GM12878 (cell line): ENCODE results near the gene KIRREL3. TPM values are rescaled to one million over a fixed set of nuclear protein-coding genes. Genes with fewer than 3 reads are reported as not detected.
A peak's percentile ranks its signal among the peaks of the same experiment; 100 is the strongest.

Source experiments
- ATAC-seq: fragments of 200-7000 bp; cut with Tn5 transposase; 3 replicates; pipeline ENCODE4 v1.9.1; 2020; ENCODE audit warnings: mild to moderate bottlenecking, moderate library complexity
- BruUV-seq: library from RNA; stranded (reverse); fragments of 400-500 nt; replicated peaks from 2 replicates; lab custom pipeline; 2021; lab: Mats Ljungman, UMichigan
- CTCF ChIA-PET: fragments of 300-600 bp; sonication (Branson Sonifier 250); formaldehyde crosslinking; extraction: SDS; loops from one replicate; lab custom pipeline; 2021; ENCODE audit warnings: inconsistent platforms; lab: Yijun Ruan, JAX
- POLR2A ChIA-PET: fragments of 350-600 bp; formaldehyde crosslinking; extraction: SDS; loops from one replicate; lab custom pipeline; 2021; ENCODE audit warnings: inconsistent platforms; lab: Charles Lee
- RAD21 ChIA-PET: fragments of 300-600 bp; sonication (Branson Sonifier 250); formaldehyde crosslinking; loops from one replicate; lab custom pipeline; 2023; ENCODE audit warnings: antibody characterized with exemption; ENCODE audit not compliant: unreplicated experiment; lab: Charles Lee
- SMC1A ChIA-PET: fragments of 300-600 bp; sonication (Branson Sonifier 250); formaldehyde crosslinking; loops from one replicate; lab custom pipeline; 2023; ENCODE audit not compliant: unreplicated experiment, uncharacterized antibody; lab: Charles Lee
- DNase-seq: peaks from one replicate; pipeline ENCODE4 v3.0.0-alpha.2; 2011; ENCODE audit warnings: low read depth, low spot score
- FAIRE-seq: peaks from 3 replicates; lab custom pipeline; 2011; peaks lifted over from hg19 to GRCh38; lab: Jason Lieb, UNC
- H2AFZ ChIP-seq: 2 replicates; pipeline ENCODE4 v1.6.0; 2011; ENCODE audit warnings: low read depth, low read length, control low read depth; ENCODE audit not compliant: control insufficient read depth
- H3K27ac ChIP-seq: 2 replicates; pipeline ENCODE4 v1.5.1; 2011; ENCODE audit warnings: control low read depth; ENCODE audit not compliant: control insufficient read depth, insufficient read depth
- H3K27me3 ChIP-seq, 2 experiments: replicated peaks in 1 of 2; 2 replicates each; pipeline versions ENCODE4 v1.6.0 to v1.6.1; 2011; ENCODE audit warnings: low read length in 1 of 2; ENCODE audit not compliant: control insufficient read depth in 2 of 2, insufficient read depth in 2 of 2
- H3K36me3 ChIP-seq, 2 experiments: 2 replicates each; pipeline ENCODE4 v1.5.1; 2011; ENCODE audit warnings: low read length in 1 of 2; ENCODE audit not compliant: control insufficient read depth in 2 of 2, insufficient read depth in 2 of 2
- H3K4me1 ChIP-seq: 2 replicates; pipeline ENCODE4 v1.6.1; 2011; ENCODE audit warnings: mild to moderate bottlenecking, low read length, moderate library complexity, mixed read lengths; ENCODE audit not compliant: control insufficient read depth, insufficient read depth
- H3K4me2 ChIP-seq: 2 replicates; pipeline ENCODE4 v1.6.0; 2011; ENCODE audit warnings: control low read depth; ENCODE audit not compliant: control insufficient read depth, insufficient read depth
- H3K4me3 ChIP-seq: fragments of 200-600 bp; sonication (generic); 2 replicates; pipeline ENCODE4 v1.5.1; 2016
- H3K79me2 ChIP-seq: 2 replicates; pipeline ENCODE4 v1.6.0; 2011; ENCODE audit warnings: low read length; ENCODE audit not compliant: control insufficient read depth, insufficient read depth
- H3K9ac ChIP-seq: 2 replicates; pipeline ENCODE4 v1.8.0; 2011; ENCODE audit warnings: low read length, control low read depth, mixed read lengths; ENCODE audit not compliant: control insufficient read depth, insufficient read depth
- H3K9me3 ChIP-seq: replicated peaks from 3 replicates; pipeline ENCODE4 v1.5.1; 2011; ENCODE audit warnings: mild to moderate bottlenecking, low read length; ENCODE audit not compliant: control insufficient read depth, insufficient read depth
- H4K20me1 ChIP-seq: 2 replicates; pipeline ENCODE4 v1.6.0; 2011; ENCODE audit not compliant: control insufficient read depth, insufficient read depth
- BCL3 ChIP-seq: IDR thresholded peaks from 2 replicates; pipeline ENCODE4 v1.6.1; 2011; ENCODE audit warnings: borderline replicate concordance, low read depth, mild to moderate bottlenecking, moderate library complexity, low read length; ENCODE audit not compliant: insufficient read depth, poor library complexity, severe bottlenecking
- BHLHE40 ChIP-seq, 2 experiments: fragments of 450-650 bp in 1 of 2; IDR thresholded peaks; 2 replicates each; pipeline ENCODE4 v1.6.1; 2011 to 2017; ENCODE audit warnings: low read depth in 2 of 2, borderline replicate concordance in 1 of 2, improper control_type of control experiment in 1 of 2, low read length in 1 of 2, mild to moderate bottlenecking in 1 of 2
- CBFB ChIP-seq: IDR thresholded peaks from 2 replicates; pipeline ENCODE4 v1.6.1; 2016; ENCODE audit warnings: antibody characterized with exemption, low read depth
- EED ChIP-seq: sonication (generic); IDR thresholded peaks from 2 replicates; pipeline ENCODE4 v1.6.1; 2016; ENCODE audit warnings: antibody characterized with exemption, low read depth
- EP300 ChIP-seq, 2 experiments: fragments of 150-350 bp in 1 of 2; IDR thresholded peaks; 2 replicates each; pipeline ENCODE4 v1.6.1; 2011 to 2012; ENCODE audit warnings: low read depth in 2 of 2, low read length in 2 of 2, borderline replicate concordance in 1 of 2, improper control_type of control experiment in 1 of 2, inconsistent platforms in 1 of 2; ENCODE audit not compliant: control insufficient read depth in 1 of 2
- EZH2 ChIP-seq: IDR thresholded peaks from 2 replicates; pipeline ENCODE4 v1.6.1; 2012; ENCODE audit warnings: low read depth, mild to moderate bottlenecking, control low read depth, inconsistent platforms, low read length, borderline replicate concordance; ENCODE audit not compliant: control insufficient read depth
- HCFC1 ChIP-seq: fragments of 150-350 bp; IDR thresholded peaks from 2 replicates; pipeline ENCODE4 v1.6.1; 2014; ENCODE audit warnings: low read length
- NBN ChIP-seq: fragments of 450-650 bp; IDR thresholded peaks from 2 replicates; pipeline ENCODE4 v1.6.1; 2016
- NFIC ChIP-seq: IDR thresholded peaks from 2 replicates; pipeline ENCODE4 v1.6.1; 2012; ENCODE audit warnings: low read depth, mild to moderate bottlenecking, inconsistent platforms, low read length, moderate library complexity
- RBBP5 ChIP-seq: fragments of 200-600 bp; sonication (generic); conservative IDR thresholded peaks from 2 replicates; pipeline ENCODE4 v1.6.1; 2016
- RELB ChIP-seq: fragments of 450-650 bp; IDR thresholded peaks from 2 replicates; pipeline ENCODE4 v1.6.1; 2017; ENCODE audit warnings: low read depth, mild to moderate bottlenecking, moderate library complexity
- REST ChIP-seq: IDR thresholded peaks from 2 replicates; pipeline ENCODE4 v1.6.1; 2012; ENCODE audit warnings: mild to moderate bottlenecking, low read depth, low read length
- SREBF2 ChIP-seq: IDR thresholded peaks from 2 replicates; pipeline ENCODE4 v1.6.1; 2012; ENCODE audit warnings: mild to moderate bottlenecking, low read length
- TCF12 ChIP-seq: IDR thresholded peaks from 2 replicates; pipeline ENCODE4 v1.6.1; 2011; ENCODE audit warnings: low read depth, mild to moderate bottlenecking, low read length
- ZBED1 ChIP-seq: IDR thresholded peaks from 2 replicates; pipeline ENCODE4 v1.6.1; 2016; ENCODE audit warnings: borderline replicate concordance
- ZBTB33 ChIP-seq: fragments of 450-650 bp; IDR thresholded peaks from 2 replicates; pipeline ENCODE4 v1.6.1; 2017; ENCODE audit warnings: mild to moderate bottlenecking
- ZZZ3 ChIP-seq: IDR thresholded peaks from 2 replicates; pipeline ENCODE4 v1.6.1; 2011; ENCODE audit warnings: low read depth; ENCODE audit not compliant: control insufficient read depth, insufficient read length
- WGBS: methylation state at CpG from one replicate; pipeline ENCODE4 v1.1.6; 2016; ENCODE audit warnings: low lambda C conversion rate; ENCODE audit not compliant: insufficient replicate concordance, insufficient coverage; ENCODE audit errors: missing lambda C conversion rate; 5-methylcytosine and 5-hydroxymethylcytosine counted together
- in situ Hi-C: fragments of 300-500 bp; cut with MboI; formaldehyde crosslinking; loops from 9 replicates; pipeline ENCODE4 v1.14.3; 2018; ENCODE audit warnings: mixed read lengths
- intact Hi-C: fragments of 100-400 bp; cut with micrococcal nuclease; formaldehyde crosslinking; loops from one replicate; pipeline ENCODE4 v1.14.2; 2022; ENCODE audit not compliant: unreplicated experiment
- polyA plus RNA-seq, 11 experiments: library from polyadenylated mRNA; depleted of rRNA in 4 of 11; unstranded in 6 of 11; stranded (reverse) in 5 of 11; fragments of >200 nt; fragmentation: Nextera tagmentation in 4 of 11; fragmentation: Illumina TruSeq in 1 of 11; extraction: Ambion mirVana in 4 of 11; extraction: Trizol in 1 of 11; gene quantifications; 1 replicate in 1 of 11; 2 replicates in 10 of 11; pipeline versions ENCODE4 v1.2.1 to v1.2.3, GENCODE V29; 2011 to 2016; ENCODE audit warnings: inconsistent platforms in 2 of 11, missing spikeins in 2 of 11, low read depth in 1 of 11
- total RNA-seq, 4 experiments: library from RNA; depleted of rRNA in 3 of 4; stranded (reverse); fragments of >200 nt in 3 of 4; fragmentation: Illumina TruSeq in 1 of 4; extraction: Trizol in 1 of 4; gene quantifications; 2 replicates each; pipeline versions ENCODE4 v1.2.1 to v1.2.3, GENCODE V29; 2013 to 2021

Gene KIRREL3
- total and polyA plus RNA-seq, 10 of the 15 experiments (the other 5 are each of a cell fraction or from before 2014, with no cell fraction given): under 0.01 TPM; not detected in 9

- ChIA-PET POLR2A (no interaction called here), CTCF (no interaction called here), SMC1A (no interaction called here), RAD21 (no interaction called here)
- 0% methylated on average over 2 of the region's 2 CpGs for WGBS
- FAIRE-seq: no peak
- Histone ChIP-seq H3K4me1 (no peaks in the 10 kb centered on the region), H3K4me3 (no peak overlapping the region), H3K36me3 (no peaks in the 10 kb centered on the region), H3K27me3 (peaks cover 0 to 4% of the 10 kb centered on the region in 2 experiments; a peak in 2 of 4 replicates), H3K9ac (no peak overlapping the region), H4K20me1 (no peaks in the 10 kb centered on the region), H3K4me2 (no peak overlapping the region), H3K79me2 (no peaks in the 10 kb centered on the region), H2AFZ (no peak overlapping the region), H3K27ac (no peak overlapping the region), H3K9me3 (no peaks in the 10 kb centered on the region)
- BruUV-seq: no TSS peak
- no peak for DNase-seq
- no peak for ATAC-seq
- intact Hi-C loops: no loop called here
- in situ Hi-C loops: no loop called here
- TF ChIP-seq EP300 (IDR thresholded peaks at IDR 0.05; ENCODE audit: borderline replicate concordance in 1 of 2, control insufficient read depth in 1 of 2, low read depth in 2 of 2, low read length in 2 of 2) (no peak), ZBTB33 (no peak), SREBF2 (no peak), BCL3 (peak; percentile 26), ZBED1 (no peak), NFIC (0 out of 2 replicates have a peak, but pooled peaks have one; percentile 18), CBFB (no peak), HCFC1 (no peak), ZZZ3 (no peak), BHLHE40 (IDR thresholded peaks at IDR 0.05; ENCODE audit: borderline replicate concordance in 1 of 2, low read depth in 2 of 2, low read length in 1 of 2) (no peak), RBBP5 (no peak), EZH2 (no peak), NBN (no peak), TCF12 (no peak), REST (no peak), RELB (no peak), EED (no peak)
These were observed 23.4 kb upstream of the KIRREL3 start for GRCh38 chr11:127023991-127024390.
